Measurements from ENCODE around the gene GJC1. TPM values are rescaled to one million over a fixed set of nuclear protein-coding genes. Genes with fewer than 3 reads are reported as not detected.
A peak's percentile ranks its signal among the peaks of the same experiment; 100 is the strongest.

Gene GJC1
- 8.2 TPM for polyA plus RNA-seq
- long read RNA-seq, donor 1 = 0 reads
- long read RNA-seq, donor 2, full-length matches to known transcripts = 3 of 3 reads
- long read RNA-seq, donor 2, partial matches to known transcripts = 0 of 3 reads
- long read RNA-seq, donor 2, other reads (novel, unspliced or antisense) = 0 of 3 reads
- long read RNA-seq, donor 3 = 0 reads
- long read RNA-seq, donor 4 = 0 reads
- long read RNA-seq, donor 5, partial matches to known transcripts = 0 of 1 reads
- long read RNA-seq, donor 5, other reads (novel, unspliced or antisense) = 0 of 1 reads
- long read RNA-seq, donor 6, partial matches to known transcripts = 0 of 2 reads
- long read RNA-seq, donor 6, other reads (novel, unspliced or antisense) = 0 of 2 reads
- long read RNA-seq, donor 7, full-length matches to known transcripts = 2 of 2 reads
- long read RNA-seq, donor 7, partial matches to known transcripts = 0 of 2 reads
- long read RNA-seq, donor 7, other reads (novel, unspliced or antisense) = 0 of 2 reads
- long read RNA-seq, donor 8, partial matches to known transcripts = 0 of 1 reads
- long read RNA-seq, donor 8, other reads (novel, unspliced or antisense) = 0 of 1 reads
- long read RNA-seq, donor 9, partial matches to known transcripts = 5 of 5 reads
- long read RNA-seq, donor 9, other reads (novel, unspliced or antisense) = 0 of 5 reads
- long read RNA-seq, donor 10, partial matches to known transcripts = 0 of 2 reads
- long read RNA-seq, donor 10, other reads (novel, unspliced or antisense) = 0 of 2 reads
- long read RNA-seq, donor 11, partial matches to known transcripts = 0 of 1 reads
- long read RNA-seq, donor 11, other reads (novel, unspliced or antisense) = 0 of 1 reads

- H3K27me3 ChIP-seq (ENCODE audit: control insufficient read depth, insufficient read depth, low read length) = peaks cover 47% of the 10 kb centered on the region
- DNase-seq = peak in 1 of 2 donors; percentile 39
- no CpG with 5 or more reads among the region's 123 CpGs for WGBS (ENCODE audit: insufficient coverage, low lambda C conversion rate)
These were observed at the start of gene GJC1 for GRCh38 chr17:44829523-44830358. Gene GJC1 (minus strand): TSS chr17:44830287. CDS start chr17:44805817, 24,470 bp downstream.

GRCh38 chr17:44879376-44879775, 49.3 kb upstream of the GJC1 start:
- H3K9me3 ChIP-seq (ENCODE audit: control insufficient read depth, low read depth, low read length) = no peaks in the 10 kb centered on the region
- no CpG with 5 or more reads among the region's 6 CpGs for WGBS (ENCODE audit: insufficient coverage, low lambda C conversion rate)
- no peak for DNase-seq
- no peak overlapping the region for H3K27ac ChIP-seq (ENCODE audit: low read length)
- no peaks in the 10 kb centered on the region for H3K27me3 ChIP-seq (ENCODE audit: control insufficient read depth, insufficient read depth, low read length)
- H3K36me3 ChIP-seq (ENCODE audit: control insufficient read depth, insufficient read depth, low read length) = peaks cover 71% of the 10 kb centered on the region
- no peaks in the 10 kb centered on the region for H3K4me1 ChIP-seq (ENCODE audit: control insufficient read depth, insufficient read depth, low read length)
- H3K4me3 ChIP-seq (ENCODE audit: low read length) = no peak overlapping the region

More at GRCh38 chr17:44829523-44830358, at the start of gene GJC1:
- peaks cover 4% of the 10 kb centered on the region for H3K4me1 ChIP-seq (ENCODE audit: control insufficient read depth, insufficient read depth, low read length)
- H3K4me3 ChIP-seq (ENCODE audit: low read length) = peak within 1 kb of the TSS; percentile 46
- no peaks in the 10 kb centered on the region for H3K36me3 ChIP-seq (ENCODE audit: control insufficient read depth, insufficient read depth, low read length)
- H3K9me3 ChIP-seq (ENCODE audit: control insufficient read depth, low read depth, low read length) = no peaks in the 10 kb centered on the region
- peak within 1 kb of the TSS; percentile 52 for H3K27ac ChIP-seq (ENCODE audit: low read length)

GRCh38 chr17:44878627-44879221, 48.6 kb upstream of the GJC1 start:
- Histone ChIP-seq H3K36me3 (ENCODE audit: control insufficient read depth, insufficient read depth, low read length) (peaks cover 70% of the 10 kb centered on the region), H3K4me1 (ENCODE audit: control insufficient read depth, insufficient read depth, low read length) (no peaks in the 10 kb centered on the region), H3K27ac (ENCODE audit: low read length) (no peak overlapping the region), H3K27me3 (ENCODE audit: control insufficient read depth, insufficient read depth, low read length) (no peaks in the 10 kb centered on the region), H3K4me3 (ENCODE audit: low read length) (no peak overlapping the region), H3K9me3 (ENCODE audit: control insufficient read depth, low read depth, low read length) (no peaks in the 10 kb centered on the region)
- WGBS (ENCODE audit: insufficient coverage, low lambda C conversion rate) = 20% methylated on average over 1 of the region's 6 CpGs
- no peak for DNase-seq

GRCh38 chr17:44877121-44877520, 47.0 kb upstream of the GJC1 start:
- Histone ChIP-seq H3K4me3 (ENCODE audit: low read length) (no peak overlapping the region), H3K27me3 (ENCODE audit: control insufficient read depth, insufficient read depth, low read length) (no peaks in the 10 kb centered on the region), H3K27ac (ENCODE audit: low read length) (no peak overlapping the region), H3K9me3 (ENCODE audit: control insufficient read depth, low read depth, low read length) (no peaks in the 10 kb centered on the region), H3K4me1 (ENCODE audit: control insufficient read depth, insufficient read depth, low read length) (no peaks in the 10 kb centered on the region), H3K36me3 (ENCODE audit: control insufficient read depth, insufficient read depth, low read length) (peaks cover 66% of the 10 kb centered on the region)
- WGBS (ENCODE audit: insufficient coverage, low lambda C conversion rate) = 100% methylated on average over 3 of the region's 5 CpGs
- DNase-seq = no peak

- H3K4me3 ChIP-seq (ENCODE audit: low read length) = no peak overlapping the region
- H3K27ac ChIP-seq (ENCODE audit: low read length) = no peak overlapping the region
- H3K9me3 ChIP-seq (ENCODE audit: control insufficient read depth, low read depth, low read length) = no peaks in the 10 kb centered on the region
- DNase-seq = no peak
- no peaks in the 10 kb centered on the region for H3K27me3 ChIP-seq (ENCODE audit: control insufficient read depth, insufficient read depth, low read length)
- H3K4me1 ChIP-seq (ENCODE audit: control insufficient read depth, insufficient read depth, low read length) = no peaks in the 10 kb centered on the region
- H3K36me3 ChIP-seq (ENCODE audit: control insufficient read depth, insufficient read depth, low read length) = peaks cover 64% of the 10 kb centered on the region
- WGBS (ENCODE audit: insufficient coverage, low lambda C conversion rate) = 100% methylated on average over 3 of the region's 6 CpGs
These were observed 45.7 kb upstream of the GJC1 start for GRCh38 chr17:44875761-44876160.

GRCh38 chr17:44872131-44872768, 42.2 kb upstream of the GJC1 start:
- no peak for DNase-seq
- peaks cover 72% of the 10 kb centered on the region for H3K36me3 ChIP-seq (ENCODE audit: control insufficient read depth, insufficient read depth, low read length)

GRCh38 chr17:44871556-44871955, 41.5 kb upstream of the GJC1 start:
- no CpG with 5 or more reads among the region's 12 CpGs for WGBS (ENCODE audit: insufficient coverage, low lambda C conversion rate)
- H3K9me3 ChIP-seq (ENCODE audit: control insufficient read depth, low read depth, low read length) = no peaks in the 10 kb centered on the region
- H3K27me3 ChIP-seq (ENCODE audit: control insufficient read depth, insufficient read depth, low read length) = no peaks in the 10 kb centered on the region
- H3K4me1 ChIP-seq (ENCODE audit: control insufficient read depth, insufficient read depth, low read length) = no peaks in the 10 kb centered on the region
- no peak overlapping the region for H3K4me3 ChIP-seq (ENCODE audit: low read length)
- H3K36me3 ChIP-seq (ENCODE audit: control insufficient read depth, insufficient read depth, low read length) = peaks cover 72% of the 10 kb centered on the region
- DNase-seq = no peak
- no peak overlapping the region for H3K27ac ChIP-seq (ENCODE audit: low read length)

More at GRCh38 chr17:44872131-44872768, 42.2 kb upstream of the GJC1 start:
- Histone ChIP-seq H3K27ac (ENCODE audit: low read length) (no peak overlapping the region), H3K9me3 (ENCODE audit: control insufficient read depth, low read depth, low read length) (no peaks in the 10 kb centered on the region), H3K27me3 (ENCODE audit: control insufficient read depth, insufficient read depth, low read length) (no peaks in the 10 kb centered on the region), H3K4me1 (ENCODE audit: control insufficient read depth, insufficient read depth, low read length) (no peaks in the 10 kb centered on the region), H3K4me3 (ENCODE audit: low read length) (no peak overlapping the region)
- no CpG with 5 or more reads among the region's 9 CpGs for WGBS (ENCODE audit: insufficient coverage, low lambda C conversion rate)

GRCh38 chr17:44867841-44868240, 37.8 kb upstream of the GJC1 start:
- 100% methylated on average over 2 of the region's 3 CpGs for WGBS (ENCODE audit: insufficient coverage, low lambda C conversion rate)
- Histone ChIP-seq H3K4me1 (ENCODE audit: control insufficient read depth, insufficient read depth, low read length) (no peaks in the 10 kb centered on the region), H3K27me3 (ENCODE audit: control insufficient read depth, insufficient read depth, low read length) (no peaks in the 10 kb centered on the region), H3K9me3 (ENCODE audit: control insufficient read depth, low read depth, low read length) (no peaks in the 10 kb centered on the region), H3K36me3 (ENCODE audit: control insufficient read depth, insufficient read depth, low read length) (peaks cover 68% of the 10 kb centered on the region), H3K4me3 (ENCODE audit: low read length) (no peak overlapping the region), H3K27ac (ENCODE audit: low read length) (no peak overlapping the region)
- no peak for DNase-seq

GRCh38 chr17:44865931-44866330, 35.8 kb upstream of the GJC1 start:
- WGBS (ENCODE audit: insufficient coverage, low lambda C conversion rate) = no CpG with 5 or more reads among the region's 6 CpGs
- H3K27me3 ChIP-seq (ENCODE audit: control insufficient read depth, insufficient read depth, low read length) = no peaks in the 10 kb centered on the region
- H3K27ac ChIP-seq (ENCODE audit: low read length) = no peak overlapping the region
- no peaks in the 10 kb centered on the region for H3K4me1 ChIP-seq (ENCODE audit: control insufficient read depth, insufficient read depth, low read length)
- no peak overlapping the region for H3K4me3 ChIP-seq (ENCODE audit: low read length)
- H3K9me3 ChIP-seq (ENCODE audit: control insufficient read depth, low read depth, low read length) = no peaks in the 10 kb centered on the region
- no peak for DNase-seq
- H3K36me3 ChIP-seq (ENCODE audit: control insufficient read depth, insufficient read depth, low read length) = peaks cover 71% of the 10 kb centered on the region

Data from large intestine (tissue), 12 donors.